Left colon (tissue), 2 donors: ENCODE data around the gene ZBTB25. TPM values are rescaled to one million over a fixed set of nuclear protein-coding genes. Genes with fewer than 3 reads are reported as not detected.

Experiments
- ATAC-seq: fragments of 200-7000 bp; cut with Tn5 transposase; one replicate; pipeline ENCODE4 v1.9.1; 2020; ENCODE audit warnings: mild to moderate bottlenecking, moderate library complexity
- DNase-seq, 2 donors: peaks; one replicate each; pipeline ENCODE4 v3.0.0-alpha.2; 2020
- intact Hi-C, 2 donors: fragments of 100-400 bp; cut with DNase I in 1 of 2; cut with micrococcal nuclease in 1 of 2; formaldehyde crosslinking; loops; one replicate each; pipeline versions ENCODE4 v1.11.2 to v1.14.0; 2022; cut with DNase I, micrococcal nuclease
- total RNA-seq, 2 donors: library from RNA; stranded (reverse); fragmentation: NEBNext Ultra II Directional; extraction: Animal tissue kit (Norgen Biotek cat#: 25700); gene quantifications; one replicate each; pipeline ENCODE4 v1.2.1, GENCODE V29; 2021
- donor health status: DM: no; HTN: no; CAD: no.
- donor health status: DM: yes; HTN: yes; CAD: no.

Gene ZBTB25
- total RNA-seq, 2 donors from 2014 or later: 5.9 to 6.5 TPM

- ATAC-seq (no peak), DNase-seq (no peak)
- intact Hi-C loops: no loop called here
These were observed 6.9 kb downstream of the ZBTB25 start for GRCh38 chr14:64496764-64497163.

- intact Hi-C loops: no loop called here
- no peak for DNase-seq
- ATAC-seq: no peak
These were observed 8.4 kb downstream of the ZBTB25 start for GRCh38 chr14:64495252-64495651.

DNA sequence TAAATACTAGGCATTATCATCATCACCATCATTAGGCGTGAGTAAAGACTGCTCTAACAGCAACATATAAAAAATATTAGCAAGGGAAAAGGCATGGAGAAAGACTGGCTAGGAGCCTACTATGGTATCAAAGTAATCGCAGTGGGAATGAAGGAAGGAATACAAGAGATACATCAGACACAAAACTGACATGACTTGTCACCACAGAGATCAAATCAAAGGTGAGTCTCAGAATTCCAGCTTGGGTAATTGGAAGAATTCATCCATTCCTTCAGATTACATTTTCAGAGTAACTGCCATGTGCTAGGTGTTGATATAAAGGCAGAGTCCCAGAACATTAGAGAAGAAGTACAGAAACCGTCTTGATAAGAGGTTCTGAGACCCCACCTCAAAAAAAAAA is 10.2 kb downstream of the ZBTB25 start:
- no peak for DNase-seq
- ATAC-seq: no peak
- intact Hi-C loops: no loop called here

DNA sequence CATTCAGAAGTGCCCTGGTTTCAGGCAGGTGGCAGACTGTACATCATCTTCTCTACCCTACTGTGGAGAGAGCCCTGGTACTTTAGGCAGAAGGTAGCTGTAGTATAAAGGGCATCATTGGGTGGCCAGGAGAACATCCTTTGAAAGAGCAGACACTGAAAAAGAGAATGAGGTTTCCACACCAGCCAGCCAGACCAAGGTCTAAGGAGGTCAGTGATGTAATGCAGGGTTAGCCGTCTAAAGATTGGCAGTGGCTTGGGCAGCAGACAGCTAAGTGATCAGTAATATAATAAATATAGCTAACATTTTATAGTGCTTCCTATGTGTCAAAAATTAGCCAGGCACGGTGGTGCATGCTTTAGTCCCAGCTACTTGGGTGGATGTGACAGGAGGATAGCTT is 12.0 kb downstream of the ZBTB25 start:
- DNase-seq: no peak
- ATAC-seq: no peak
- intact Hi-C loops: no loop called here

- intact Hi-C loops: no loop called here
- ATAC-seq (peak; percentile 90), DNase-seq (no peak)
These were observed 15.0 kb downstream of the ZBTB25 start for GRCh38 chr14:64488590-64489099.

DNA sequence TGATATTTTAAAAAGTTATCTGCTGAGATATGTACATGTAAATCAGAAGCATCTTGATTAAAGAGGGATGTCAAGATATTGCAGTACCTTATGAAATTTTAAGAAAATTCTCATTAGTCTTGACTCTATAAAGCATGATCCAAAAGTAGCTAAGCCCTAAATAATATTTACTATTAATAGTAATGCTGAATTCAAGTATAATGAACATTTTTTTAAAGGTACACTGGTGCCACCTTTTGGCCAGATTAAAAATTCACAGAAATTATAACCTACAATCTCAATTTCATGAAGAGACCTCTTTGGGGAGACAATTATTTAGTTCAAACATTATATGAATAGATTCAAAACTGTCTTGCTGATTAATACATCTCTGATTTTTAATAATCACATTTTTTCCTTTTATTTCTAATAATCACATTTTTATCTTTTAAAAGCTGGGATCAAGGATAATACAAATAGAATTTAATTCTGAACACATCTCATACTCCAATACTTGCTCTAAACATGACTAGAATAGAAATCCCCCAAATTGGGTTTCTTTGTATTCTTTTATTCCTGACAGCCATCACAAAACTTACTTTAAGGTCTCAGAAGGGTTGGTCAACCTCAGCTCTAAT is 24.9 kb downstream of the ZBTB25 start:
- ATAC-seq (no peak), DNase-seq (no peak)
- intact Hi-C loops: no loop called here

- ATAC-seq (no peak), DNase-seq (no peak)
- intact Hi-C loops: no loop called here
These were observed 27.2 kb downstream of the ZBTB25 start for GRCh38 chr14:64476438-64476837.

DNA sequence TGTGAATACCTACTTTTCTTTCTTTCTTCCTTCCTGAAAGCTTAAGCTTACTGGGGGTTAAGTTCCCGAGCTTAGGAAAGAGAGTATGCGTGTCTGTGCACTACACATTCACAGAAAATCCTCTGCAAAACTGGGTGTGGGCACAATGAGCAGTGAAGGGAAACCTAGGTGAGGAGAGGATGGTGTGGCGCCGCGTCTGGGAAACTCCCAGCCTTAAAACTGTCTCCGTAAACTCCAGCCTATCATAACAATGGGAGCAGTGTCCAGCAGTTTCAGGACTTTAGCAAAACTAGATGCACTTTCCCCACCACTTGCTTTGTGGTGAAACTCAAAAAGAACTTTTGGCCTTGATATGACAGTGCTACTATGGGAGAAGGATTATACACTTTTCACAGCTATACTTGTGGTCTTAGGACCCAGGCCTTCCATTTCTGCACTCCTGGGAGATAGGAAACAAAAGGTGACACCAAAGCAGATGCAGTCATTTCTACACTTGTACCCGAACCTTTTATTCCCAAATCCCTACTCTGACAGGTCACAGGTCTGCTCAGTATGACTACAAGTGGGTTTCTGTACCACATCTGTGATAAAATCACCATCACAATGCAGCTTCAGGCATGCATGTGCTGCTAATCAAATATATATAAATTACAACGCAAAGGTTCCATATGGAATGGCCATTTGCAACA is 27.9 kb downstream of the ZBTB25 start:
- DNase-seq (no peak), ATAC-seq (peak; percentile 88)
- intact Hi-C loops: no loop called here

GRCh38 chr14:64474698-64475097 is 28.9 kb downstream of the ZBTB25 start:
- intact Hi-C loops: no loop called here
- ATAC-seq: no peak

DNA sequence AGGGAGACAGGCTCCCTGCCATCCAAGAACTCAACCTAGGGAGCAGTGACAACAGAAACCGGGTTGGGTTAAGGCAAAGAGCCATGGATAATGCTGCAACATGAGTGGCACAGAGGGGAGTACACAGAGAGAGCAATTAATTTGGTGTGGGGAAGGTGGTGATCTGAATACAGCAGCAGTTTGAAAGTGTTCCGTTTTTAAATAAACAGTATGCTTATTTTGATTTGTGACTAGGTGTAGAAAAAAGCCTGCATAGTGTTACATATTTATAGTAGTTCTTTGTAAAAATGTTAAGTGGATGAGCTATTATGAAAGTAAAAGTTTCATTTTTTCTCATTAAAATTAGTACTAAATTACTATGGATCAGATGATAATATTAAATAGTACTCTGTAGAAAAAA is 29.6 kb downstream of the ZBTB25 start:
- DNase-seq (no peak), ATAC-seq (no peak)
- intact Hi-C loops: no loop called here

More at GRCh38 chr14:64474698-64475097, 28.9 kb downstream of the ZBTB25 start:
- no peak for DNase-seq

DNA sequence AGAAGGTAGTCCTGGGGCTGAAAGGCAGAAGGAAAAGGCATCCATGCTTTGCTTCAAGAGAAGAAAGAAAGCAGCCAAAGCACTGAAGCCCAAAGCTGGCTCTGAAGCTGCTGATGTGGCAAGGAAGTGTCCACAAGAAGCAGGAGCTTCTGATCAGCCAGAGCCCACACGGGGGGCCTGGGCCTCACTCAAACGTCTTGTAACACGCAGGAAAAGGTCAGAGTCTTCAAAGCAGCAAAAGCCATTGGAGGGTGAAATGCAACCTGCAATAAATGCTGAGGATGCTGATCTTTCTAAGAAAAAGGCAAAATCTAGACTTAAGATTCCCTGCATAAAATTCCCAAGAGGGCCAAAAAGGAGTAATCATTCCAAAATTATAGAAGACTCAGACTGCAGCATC is 35.2 kb downstream of the ZBTB25 start:
- intact Hi-C loops: no loop called here
- ATAC-seq (no peak), DNase-seq (no peak)

DNA sequence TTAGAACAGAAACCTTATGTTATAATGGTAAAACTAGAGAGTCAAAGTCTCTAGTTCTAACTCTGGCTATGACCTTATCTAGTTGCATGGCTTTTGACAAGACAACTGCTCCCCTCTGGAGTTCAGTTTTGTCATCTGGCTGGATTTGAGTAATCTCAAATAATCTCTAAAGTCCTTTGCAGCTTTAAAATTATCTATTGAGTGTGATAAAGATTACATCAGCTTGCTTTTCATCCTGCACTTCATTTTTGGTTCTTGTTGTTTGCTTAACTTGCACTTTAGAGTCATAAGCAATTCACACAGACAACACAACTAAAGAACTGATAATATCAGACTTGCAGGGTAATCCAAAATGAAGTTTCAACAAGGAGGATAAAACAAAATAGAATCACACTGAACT is 36.1 kb downstream of the ZBTB25 start:
- DNase-seq (no peak), ATAC-seq (peak; percentile 28)
- intact Hi-C loops: no loop called here

- intact Hi-C loops: no loop called here
- DNase-seq (no peak), ATAC-seq (no peak)
These were observed 36.5 kb downstream of the ZBTB25 start for GRCh38 chr14:64467101-64467500.

- peak in 1 of 2 donors; percentile 24 for DNase-seq
- ATAC-seq: peak; percentile 29
- intact Hi-C loops: no loop called here
These were observed 37.6 kb downstream of the ZBTB25 start for GRCh38 chr14:64465831-64466554.

GRCh38 chr14:64465191-64465822 is 38.3 kb downstream of the ZBTB25 start, which contains the start of gene AKAP5:
AKAP5 (plus strand) TSS chr14:64465499; CDS start chr14:64468395, 2,896 bp downstream.
- DNase-seq (peak; percentile 61 to 74), ATAC-seq (peak; percentile 79)
- intact Hi-C loops: no loop called here

GRCh38 chr14:64464651-64465050 is 39.0 kb downstream of the ZBTB25 start:
- ATAC-seq: peak; percentile 31
- intact Hi-C loops: no loop called here
- no peak for DNase-seq

- no peak for ATAC-seq
- intact Hi-C loops: no loop called here
- no peak for DNase-seq
These were observed 39.8 kb downstream of the ZBTB25 start for GRCh38 chr14:64463873-64464272.

GRCh38 chr14:64463195-64463594 is 40.4 kb downstream of the ZBTB25 start:
- DNase-seq: no peak
- no peak for ATAC-seq
- intact Hi-C loops: no loop called here

DNA sequence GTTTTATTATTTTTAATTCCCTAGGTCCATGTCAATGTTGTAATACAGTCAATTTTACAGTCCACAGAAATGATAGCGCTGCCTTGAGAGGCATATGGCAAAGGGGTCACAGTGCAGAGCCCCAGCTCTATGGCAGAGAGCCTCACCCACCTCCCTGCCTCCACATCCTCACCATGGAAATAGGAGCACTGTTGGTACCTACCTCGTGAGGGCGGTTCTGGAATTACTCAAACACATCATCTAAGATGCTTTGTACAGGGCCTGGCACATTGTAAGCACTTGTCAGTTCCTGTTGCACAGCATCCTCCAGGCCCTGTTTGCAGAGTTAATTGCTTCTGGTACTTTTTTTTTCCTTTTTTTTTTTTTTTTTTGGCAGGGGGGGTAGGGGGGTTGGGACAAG is 42.4 kb downstream of the ZBTB25 start:
- no peak for DNase-seq
- ATAC-seq: no peak
- intact Hi-C loops: no loop called here
